ENCODE measurements around the gene C12orf50.
A peak's percentile ranks its signal among the peaks of the same experiment; 100 is the strongest.
"Not testable (repeated sequence)": the region's sequence is repeated elsewhere in the genome, so short reads cannot be mapped to it uniquely, and the experiment has no call there.

C12orf50 gene, protein sequence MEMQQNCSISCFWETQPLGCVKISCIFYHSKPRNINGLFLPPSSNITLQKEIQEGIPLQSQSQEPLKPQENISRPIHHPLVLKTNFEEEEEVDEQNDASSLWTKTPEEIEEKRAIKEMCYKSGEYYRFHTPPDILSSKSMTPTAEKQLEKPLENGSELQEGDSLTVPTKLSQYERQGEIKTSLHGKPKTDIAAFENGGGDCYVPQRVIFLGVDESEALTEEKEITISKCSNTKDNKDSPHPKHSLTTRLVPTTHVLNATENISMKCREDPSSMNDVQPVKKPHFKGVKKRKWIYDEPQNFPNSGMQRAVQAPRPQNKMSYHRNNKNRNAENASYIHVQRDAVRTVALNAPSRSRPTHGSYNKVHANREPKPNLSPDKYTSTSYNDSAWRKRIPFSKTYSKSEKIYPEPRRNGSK

DNA sequence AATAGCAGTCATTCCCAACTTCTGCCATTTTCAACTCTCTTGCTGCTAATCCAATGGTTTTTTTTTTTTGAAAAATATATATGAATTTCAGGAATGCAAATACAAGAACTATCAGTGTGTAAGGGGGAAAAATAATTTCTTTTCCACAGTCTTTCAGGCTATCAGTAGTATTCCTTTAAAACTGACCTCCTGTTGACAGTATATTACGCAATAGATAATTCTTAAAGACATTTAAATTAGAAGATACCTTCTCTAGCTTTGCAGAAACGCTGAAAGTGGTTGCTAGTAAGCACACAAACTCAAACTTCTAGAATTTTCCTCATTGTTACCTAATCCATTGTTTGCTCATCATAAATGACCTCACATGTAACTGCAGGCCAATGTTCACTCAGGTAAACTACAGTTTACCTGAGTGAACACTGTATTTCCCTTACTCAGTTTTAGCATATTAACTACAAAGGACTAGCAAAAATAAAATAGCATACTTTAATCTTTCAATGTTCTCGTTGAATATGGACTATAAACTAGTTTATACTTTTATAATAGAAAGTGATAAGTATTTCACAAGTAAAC is at the start of gene C12orf50:
TSS of gene C12orf50 (minus strand) at position 309 of the 573 bp plus-strand sequence. CDS start 2,439 bp downstream, outside the sequence.
- no peak for DNase-seq (ENCODE audit: low spot score)

DNA sequence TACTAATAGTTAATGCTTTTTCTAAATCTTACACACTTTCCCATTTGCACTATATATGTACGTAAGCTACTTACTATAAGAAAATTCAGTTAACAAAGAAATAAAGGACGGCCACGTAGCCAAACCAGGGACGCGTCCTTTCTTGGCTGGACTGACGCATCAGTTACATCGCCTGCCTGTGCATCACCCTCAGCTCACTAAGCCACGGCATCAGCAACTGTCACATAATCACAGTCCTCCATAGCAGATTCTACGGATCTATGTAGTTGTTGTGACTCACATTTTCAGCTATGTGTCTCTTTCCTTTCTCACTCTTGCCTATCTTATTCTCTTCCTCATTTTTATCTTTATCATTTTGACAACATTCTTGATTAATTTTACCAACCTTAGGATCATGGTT is 38.1 kb upstream of the C12orf50 start:
- no peak for DNase-seq (ENCODE audit: low spot score)

DNA sequence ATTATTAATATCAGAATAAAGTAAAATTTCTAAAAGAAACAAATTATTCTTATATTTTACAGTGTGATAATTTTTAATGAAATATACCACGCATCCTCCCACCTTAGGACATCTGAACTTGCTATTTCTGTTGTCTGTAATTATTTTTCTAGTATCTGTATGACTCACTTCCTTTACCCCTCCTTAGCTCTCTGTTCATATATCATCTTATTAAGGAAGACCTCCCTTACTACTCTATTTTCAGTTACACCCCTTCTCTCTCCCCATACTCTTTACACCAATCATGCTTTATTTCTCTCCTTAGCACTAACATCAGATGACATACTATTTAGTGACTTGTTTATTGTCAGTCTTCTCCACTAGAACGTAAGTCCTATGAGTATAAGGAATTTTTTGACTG is 34.2 kb upstream of the C12orf50 start:
- no peak for DNase-seq (ENCODE audit: low spot score)

DNA sequence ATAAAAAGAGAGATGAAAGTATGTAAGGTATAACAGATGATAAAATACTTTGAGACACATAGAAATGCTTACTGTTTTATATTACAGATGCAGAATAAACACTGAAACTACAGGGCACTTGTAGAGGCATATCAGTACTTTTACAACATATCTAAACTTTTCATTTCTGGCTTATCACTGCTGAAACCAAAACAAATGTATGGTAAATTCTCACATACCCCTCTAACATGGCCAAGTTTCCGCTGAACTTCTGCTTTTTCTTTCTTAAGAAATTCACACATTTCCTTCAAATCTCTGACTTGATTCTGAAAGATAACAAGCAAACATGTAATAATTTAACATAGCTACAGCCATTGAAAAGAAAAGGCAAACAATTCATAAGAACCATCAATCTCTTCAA is 33.3 kb upstream of the C12orf50 start:
- no peak for DNase-seq (ENCODE audit: low spot score)

DNA sequence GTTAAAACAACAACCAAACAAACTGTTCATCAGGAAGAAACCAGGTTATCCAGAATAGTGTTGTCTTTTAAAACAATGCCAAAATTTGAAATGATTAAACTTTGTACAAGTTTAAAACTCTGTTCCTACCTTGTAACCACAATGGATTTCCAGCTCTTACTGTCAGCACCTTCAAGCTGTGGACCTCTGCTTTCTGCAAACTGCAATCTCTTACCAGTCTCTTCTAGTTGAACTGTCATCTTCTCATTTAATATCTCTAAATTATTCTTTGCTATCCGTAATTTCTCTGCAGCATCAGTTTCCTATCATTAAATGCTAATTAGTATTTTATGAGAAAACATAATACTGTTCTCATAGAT is 29.5 kb upstream of the C12orf50 start:
- no peak for DNase-seq (ENCODE audit: low spot score)

DNA sequence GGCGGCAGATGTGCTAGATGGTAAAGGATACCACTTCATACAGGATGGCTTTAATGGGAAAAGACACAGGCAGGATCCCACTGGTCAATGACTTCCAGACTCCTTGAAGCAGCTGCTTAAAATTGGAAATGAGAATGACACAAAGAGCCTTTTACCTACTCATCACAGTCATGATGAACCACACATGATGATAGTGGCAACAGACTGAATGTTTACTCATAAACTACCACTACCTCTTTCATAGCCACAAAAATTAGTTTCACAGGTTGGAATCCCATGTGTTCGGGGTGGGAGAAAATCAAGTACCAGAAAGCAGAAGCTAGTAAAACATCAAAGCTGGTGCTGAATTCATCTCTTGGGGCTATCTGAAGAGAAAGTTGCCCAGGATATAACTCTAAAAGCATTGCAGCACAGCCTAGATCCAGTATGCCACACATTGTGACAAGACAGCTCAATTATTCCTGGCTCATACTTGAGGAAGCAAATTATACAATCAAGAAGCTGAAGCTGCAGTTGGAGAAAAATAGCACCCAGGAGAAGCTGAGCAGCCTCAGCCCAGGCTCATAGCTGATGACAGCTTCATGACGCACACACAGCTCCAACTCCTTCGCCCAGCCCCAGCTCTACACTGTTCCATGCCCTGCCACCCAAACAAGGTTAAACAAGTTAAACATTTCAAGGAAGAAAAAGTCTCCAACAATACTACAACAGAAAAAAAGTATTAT is 29.0 kb upstream of the C12orf50 start:
- DNase-seq (ENCODE audit: low spot score): no peak

DNA sequence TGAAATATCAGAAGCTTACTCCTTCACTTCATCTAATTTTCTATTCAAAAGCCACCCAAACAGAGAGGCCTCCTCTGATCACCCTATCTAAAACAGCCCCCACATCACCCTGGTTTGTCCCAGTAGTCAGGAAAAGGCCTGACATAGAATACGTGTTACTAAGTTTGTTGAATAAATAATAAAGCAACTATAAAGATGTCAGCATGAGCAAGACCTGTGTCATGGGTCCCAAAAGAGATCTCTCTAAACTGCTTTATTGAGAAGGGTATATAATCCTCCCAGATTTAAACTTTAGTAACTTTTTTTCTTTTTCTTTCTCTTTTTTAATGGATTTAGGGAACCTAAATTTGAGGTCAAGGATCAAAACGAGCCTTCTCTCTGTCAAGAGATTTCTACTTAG is 27.4 kb upstream of the C12orf50 start:
- no peak for DNase-seq (ENCODE audit: low spot score)

DNA sequence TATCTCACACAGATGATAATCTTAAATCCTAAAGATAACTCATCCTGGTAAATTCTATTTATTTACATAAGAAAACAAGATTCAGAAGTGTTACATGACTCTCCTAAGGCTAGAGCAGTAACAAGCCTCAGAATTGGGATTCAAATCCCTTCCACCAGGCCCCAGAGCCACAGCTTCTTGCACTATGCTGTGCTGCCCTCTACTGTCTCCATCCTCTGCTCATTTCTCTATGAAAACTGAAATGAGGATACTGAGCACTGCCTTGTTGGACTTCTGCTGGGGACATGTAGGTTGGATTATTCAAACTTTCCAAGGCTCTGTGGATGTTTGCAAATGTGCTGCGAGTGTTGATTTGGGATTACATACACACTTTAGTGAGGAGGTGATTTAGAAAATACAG is 23.5 kb upstream of the C12orf50 start:
- DNase-seq (ENCODE audit: low spot score): peak; percentile 23

DNA sequence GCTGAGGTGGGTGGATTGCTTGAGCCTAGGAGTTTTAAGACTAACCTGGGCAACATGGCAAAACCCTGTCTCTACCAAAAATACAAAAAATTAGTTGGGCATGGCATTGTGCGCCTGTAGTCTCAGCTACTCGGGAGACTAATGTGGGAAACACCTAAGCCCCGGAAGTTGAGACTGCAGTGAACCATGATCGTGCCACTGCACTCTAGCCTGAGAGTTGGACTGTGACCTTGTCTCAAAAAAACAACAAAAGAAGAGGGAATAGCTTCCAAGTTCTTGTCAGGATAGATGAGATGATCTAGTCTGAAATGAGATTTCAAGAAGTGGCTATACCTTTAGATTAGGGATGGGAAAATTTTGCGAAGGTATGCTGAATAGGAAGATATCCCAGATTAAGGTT is 14.8 kb upstream of the C12orf50 start:
- no peak for DNase-seq (ENCODE audit: low spot score)

DNA sequence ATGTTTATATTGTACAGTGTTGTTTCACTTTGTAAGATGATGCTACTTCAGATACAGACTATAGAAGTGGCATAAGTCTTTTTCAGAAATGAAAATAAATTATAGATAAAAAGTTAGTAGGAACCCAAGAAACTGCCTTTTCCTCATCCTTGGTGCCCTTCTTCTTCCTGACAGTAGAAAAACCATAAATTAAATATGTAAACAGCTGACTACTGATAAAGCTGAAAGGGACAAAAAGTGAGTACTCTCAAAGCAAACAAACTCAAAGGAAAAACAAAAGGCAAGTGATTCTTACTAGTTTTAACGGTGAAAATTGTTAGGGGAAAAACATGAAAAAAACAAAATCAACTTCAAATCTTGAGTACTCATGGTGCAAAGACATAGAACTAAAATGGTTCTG is 8.6 kb upstream of the C12orf50 start:
- no peak for DNase-seq (ENCODE audit: low spot score)

DNA sequence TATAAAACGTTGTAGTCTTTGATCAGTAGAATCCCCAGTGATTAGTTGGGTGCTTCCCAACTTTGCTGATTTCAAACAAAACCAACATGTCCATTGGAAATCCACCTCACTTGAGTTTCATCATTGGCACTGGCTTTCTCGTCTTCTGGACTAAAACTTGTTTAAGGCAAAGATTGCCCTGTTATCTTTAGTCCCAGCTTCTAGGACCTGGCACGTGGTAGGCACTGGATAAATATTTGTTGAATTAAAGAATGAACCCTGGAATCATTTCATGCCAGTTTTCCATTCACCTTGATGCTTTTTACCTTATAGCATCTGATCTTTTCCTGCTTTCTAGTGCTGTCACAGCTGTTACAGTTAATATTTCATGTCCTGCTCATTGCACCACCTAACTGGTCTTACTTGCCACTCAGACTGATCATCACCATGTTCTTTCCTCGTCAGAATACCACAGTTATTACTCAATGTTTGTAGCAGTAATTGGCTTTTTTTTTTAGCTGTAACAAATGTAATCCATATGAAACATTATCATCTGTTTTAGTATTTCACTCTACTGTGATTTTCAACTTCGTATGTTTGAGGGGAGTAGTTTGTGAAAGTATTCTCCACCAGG is 7.3 kb upstream of the C12orf50 start:
- DNase-seq (ENCODE audit: low spot score): no peak

DNA sequence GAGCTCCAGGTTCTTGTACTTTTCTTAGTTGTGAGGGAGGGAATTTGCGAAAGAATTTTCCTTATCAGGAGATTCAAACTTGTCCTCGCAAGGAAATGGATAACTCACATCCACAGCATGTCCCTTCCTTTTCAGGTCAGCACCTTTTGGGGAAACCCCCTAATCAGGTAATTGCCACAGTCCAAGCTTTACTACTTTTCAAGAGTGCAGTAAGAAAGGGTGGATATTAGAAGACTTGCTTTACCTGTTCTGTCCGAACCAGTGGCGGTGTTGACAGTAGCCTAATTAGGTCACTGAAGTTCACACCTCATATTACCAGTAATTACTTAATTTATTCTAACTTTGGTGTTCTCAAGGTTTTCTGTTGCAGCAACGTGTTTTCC is 6.7 kb upstream of the C12orf50 start:
- DNase-seq (ENCODE audit: low spot score): peak; percentile 15

DNA sequence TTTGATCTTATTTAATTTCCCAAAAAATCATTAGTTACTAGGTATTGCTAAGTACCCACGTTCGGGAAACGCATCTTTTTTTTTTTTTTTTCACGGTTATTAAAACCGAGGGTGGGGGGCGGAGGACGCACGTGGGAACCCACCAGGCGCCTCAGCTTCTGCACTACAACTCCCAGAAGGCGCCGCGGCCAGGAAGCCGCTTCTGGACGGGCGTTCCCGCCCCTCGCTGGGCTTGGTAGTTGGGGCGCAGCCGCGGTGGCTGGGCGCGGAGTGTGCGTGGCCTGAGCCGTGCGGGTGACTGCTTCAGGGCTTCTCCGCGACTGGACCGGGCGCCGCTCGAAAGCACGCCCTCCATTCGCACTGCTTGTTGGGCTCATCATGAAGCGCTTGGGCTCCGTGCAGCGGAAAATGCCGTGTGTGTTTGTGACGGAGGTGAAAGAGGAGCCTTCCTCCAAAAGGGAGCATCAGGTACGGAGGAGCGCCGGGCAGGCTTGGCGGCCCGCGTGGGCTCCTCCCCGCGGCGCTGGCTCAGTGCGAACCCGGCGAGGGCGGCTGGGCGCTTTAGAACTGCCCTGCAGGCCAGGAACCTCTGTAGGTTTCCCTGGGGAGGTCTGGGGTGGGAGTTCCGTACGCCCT is 6.2 kb upstream of the C12orf50 start:
- peak; percentile 93 for DNase-seq (ENCODE audit: low spot score)

DNA sequence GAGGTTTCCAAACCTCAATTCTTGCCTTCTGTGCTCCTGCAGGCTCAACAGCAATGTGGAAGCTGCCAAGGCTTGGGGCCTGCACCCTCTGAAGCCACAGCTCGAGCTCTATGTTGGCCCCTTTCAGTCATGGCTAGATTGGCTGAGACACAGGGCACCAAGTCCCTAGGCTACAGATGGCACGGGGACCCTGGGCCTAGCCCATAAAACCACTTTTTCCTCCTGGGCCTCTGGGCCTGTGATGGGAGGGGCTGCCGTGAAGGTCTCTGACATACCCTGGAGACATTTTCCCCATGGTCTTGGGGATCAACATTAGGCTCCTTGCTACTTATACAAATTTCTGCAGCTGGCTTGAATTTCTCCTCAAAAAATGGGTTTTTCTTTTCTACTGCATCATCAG is 2.0 kb upstream of the C12orf50 start:
- DNase-seq (ENCODE audit: low spot score): not testable (repeated sequence)

DNA sequence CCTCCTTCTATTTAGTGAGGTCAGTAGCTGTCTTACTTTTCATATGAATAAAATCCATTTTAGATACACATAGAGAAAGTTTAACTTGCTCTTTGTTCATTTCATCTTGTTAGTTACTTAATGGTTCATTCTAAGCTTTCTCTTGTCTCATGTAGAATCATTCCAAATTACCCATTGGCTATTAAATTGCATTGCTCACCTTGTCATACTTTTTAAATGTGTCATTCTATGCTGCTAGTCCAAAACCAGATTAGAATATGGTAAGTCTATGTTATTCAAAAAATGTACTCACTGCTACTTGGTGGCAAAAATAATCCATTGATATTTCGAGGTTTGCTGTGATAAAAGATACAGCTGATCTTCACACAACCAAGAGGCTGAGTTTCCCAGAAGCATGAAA is 3.0 kb downstream of the C12orf50 start:
- no peak for DNase-seq (ENCODE audit: low spot score)

DNA sequence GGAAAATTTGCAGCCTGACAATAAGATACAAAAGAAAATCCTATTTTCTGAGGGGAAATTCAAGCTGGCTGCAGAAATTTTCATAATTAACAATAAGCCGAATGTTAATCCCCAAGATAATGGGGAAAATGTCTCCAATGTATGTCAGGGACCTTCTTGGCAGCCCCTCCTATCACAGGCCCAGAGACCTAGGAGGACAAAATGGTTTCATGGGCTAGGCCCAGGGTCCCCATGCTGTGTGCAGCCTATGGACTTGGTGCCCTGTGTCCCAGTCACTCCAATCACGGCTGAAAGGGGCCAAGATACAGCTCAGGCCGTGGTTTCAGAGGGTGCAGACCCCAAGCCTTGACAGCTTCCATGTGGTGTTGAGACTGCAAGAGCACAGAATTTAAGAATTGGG is 11.2 kb downstream of the C12orf50 start:
- DNase-seq (ENCODE audit: low spot score): no peak

DNA sequence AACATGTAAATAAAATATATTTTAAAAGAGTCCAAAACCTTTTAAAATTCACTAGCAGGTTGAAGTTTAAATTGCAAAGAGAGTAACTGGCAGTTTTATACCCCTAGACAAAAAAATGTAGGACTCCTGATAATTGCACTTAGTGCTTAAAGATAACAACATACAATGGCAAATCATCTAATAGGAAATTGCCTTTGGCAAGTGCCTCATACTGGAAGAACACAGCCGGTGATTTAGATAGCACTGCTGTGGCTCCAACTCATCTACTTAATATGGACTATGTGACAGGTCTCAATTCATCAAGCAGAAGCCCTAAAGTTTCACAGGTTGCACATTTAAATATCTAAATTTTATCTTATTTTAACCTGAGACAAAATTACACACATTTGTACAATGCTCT is 13.4 kb downstream of the C12orf50 start:
- DNase-seq (ENCODE audit: low spot score): no peak

DNA sequence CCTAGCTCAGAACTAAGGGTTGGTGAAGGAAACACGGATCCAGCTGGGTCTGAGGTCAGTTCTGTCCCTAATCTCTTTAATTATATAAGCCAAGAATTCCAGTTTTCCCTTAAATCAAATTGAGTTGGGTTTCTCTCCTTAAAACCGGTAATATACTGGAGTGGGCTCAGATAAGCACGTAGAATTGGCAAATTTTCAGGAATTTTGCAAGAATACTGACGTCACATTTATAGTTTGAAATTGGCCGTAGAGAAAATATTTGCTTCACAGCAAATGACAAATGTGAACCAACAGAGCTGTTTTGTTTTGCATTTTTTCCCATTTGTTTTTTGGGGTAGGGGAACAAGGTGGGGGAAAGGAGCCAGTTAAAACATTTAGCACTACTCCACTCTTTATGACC is 17.4 kb downstream of the C12orf50 start:
- no peak for DNase-seq (ENCODE audit: low spot score)

DNA sequence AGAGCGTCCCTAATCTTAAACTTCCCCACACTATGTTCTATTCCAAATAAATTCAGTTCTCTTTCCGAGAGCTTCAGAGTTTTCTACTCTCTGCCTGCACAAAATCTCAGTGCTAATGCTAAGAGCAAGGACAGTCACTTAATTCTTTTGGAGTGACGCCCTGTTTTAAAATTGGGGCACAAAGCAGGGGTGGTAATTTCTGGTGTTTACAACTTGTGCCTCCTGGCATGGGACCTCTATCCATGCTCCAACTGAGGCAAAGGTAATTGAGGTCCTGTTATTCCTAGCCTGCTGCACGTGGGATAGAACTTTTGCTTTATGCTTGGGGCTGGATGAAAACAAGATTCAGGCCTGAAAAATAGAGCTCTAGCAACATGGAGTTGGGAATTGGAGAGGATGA is 22.9 kb downstream of the C12orf50 start:
- no peak for DNase-seq (ENCODE audit: low spot score)

DNA sequence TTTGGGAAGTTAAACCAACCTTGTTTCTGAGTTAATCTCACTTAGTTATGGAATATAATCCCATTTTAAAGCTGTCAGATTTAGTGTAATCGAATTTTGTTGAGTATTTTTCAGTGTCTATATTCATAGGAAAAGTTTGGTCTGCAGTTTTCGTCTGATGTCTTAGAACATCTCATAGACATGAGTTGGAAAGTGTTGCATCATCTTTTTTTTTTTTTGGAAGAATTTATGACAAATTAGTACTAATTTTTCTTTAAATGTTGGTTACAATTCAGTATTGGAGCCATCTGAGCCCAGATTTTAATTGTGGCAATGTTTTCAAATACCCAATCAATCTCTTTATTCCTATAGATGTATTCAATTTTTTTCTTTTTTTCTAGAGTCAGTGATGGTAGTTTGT is 27.9 kb downstream of the C12orf50 start:
- no peak for DNase-seq (ENCODE audit: low spot score)

DNA sequence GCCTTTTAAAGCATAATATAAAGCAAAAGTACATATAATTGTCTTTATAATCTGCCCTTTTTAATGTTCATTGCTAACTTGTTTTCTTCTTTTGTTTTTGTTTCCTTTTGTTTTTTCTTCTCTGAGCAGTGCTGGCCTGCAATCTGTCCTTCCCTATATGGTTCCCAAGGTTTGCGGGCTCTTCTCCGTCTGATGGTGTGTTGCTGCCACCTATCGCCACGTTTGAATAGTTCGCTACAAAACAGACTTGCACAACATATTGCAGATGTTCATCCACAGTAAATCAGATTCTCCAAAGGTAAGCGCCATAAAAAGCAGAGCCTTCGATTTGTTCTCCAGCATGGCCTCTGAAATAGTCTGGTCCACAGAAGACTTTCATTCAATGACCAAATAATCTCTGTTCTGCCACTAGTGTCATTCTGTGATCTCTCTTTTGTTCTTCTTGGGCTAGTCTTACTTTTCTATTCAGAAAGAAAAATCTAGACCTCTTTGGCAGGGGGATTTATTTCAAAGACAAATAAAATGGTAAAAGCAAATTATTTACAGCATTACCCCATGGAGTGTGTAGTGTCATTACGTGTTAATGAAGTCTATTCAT is 33.5 kb downstream of the C12orf50 start:
- peak; percentile 83 for DNase-seq (ENCODE audit: low spot score)

DNA sequence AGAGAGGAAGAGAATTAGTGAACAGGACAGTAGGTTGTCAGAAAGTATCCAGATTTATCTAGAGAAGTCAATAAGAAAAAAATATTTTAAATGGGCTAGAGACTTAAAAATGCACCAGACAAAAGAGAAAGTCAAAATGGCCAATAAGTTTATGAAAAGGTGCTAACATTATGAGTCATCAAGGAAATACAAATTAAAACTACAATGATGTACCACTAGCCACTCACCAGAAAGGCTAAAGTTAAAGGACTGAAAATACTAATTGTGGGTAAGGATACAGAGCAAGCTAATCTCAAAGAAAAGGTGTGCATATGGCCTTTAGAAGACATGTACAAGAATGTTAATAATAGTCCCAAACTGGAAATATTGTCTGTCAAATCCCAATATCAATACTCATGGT is 37.7 kb downstream of the C12orf50 start:
- no peak for DNase-seq (ENCODE audit: low spot score)
